GM19193 (cell line): ENCODE results near the gene DUXA.

ENCODE experiments used
- POLR2A ChIP-seq: IDR thresholded peaks from 4 replicates; pipeline ENCODE4 v1.6.1; 2011; ENCODE audit not compliant: insufficient read depth, insufficient read length; ENCODE audit errors: extremely low read depth

Gene DUXA

GRCh38 chr19:57167385-57167784 lies at the start of gene DUXA:
Gene DUXA (minus strand): TSS chr19:57167485. CDS start chr19:57167443, 42 bp downstream.
- no peak for TF ChIP-seq POLR2A

- TF ChIP-seq POLR2A: no peak
These were observed 44.8 kb upstream of the DUXA start for GRCh38 chr19:57212109-57212508.

GRCh38 chr19:57210381-57210780 lies 43.1 kb upstream of the DUXA start:
- no peak for TF ChIP-seq POLR2A

DNA sequence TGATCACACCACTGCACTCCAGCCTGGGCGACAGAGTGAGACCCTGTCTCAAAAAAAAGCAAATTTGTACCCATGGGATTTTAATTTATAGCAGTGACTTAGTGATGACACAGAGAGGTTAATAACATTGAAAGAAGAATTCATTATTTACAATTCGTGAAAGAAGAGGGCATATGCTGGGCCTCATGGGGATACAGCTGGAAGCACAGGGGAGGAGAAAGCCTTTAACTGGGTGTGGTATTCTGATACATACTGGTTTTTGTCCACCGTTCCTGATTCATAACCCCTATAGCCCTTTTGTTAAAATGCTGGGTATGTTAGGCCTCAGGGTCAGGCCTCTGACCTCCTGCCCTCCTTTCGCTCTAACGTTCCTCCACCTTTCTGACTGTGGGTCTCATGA lies 34.9 kb upstream of the DUXA start:
- TF ChIP-seq POLR2A: no peak

- TF ChIP-seq POLR2A: no peak
These were observed 25.7 kb upstream of the DUXA start for GRCh38 chr19:57192993-57193392.

DNA sequence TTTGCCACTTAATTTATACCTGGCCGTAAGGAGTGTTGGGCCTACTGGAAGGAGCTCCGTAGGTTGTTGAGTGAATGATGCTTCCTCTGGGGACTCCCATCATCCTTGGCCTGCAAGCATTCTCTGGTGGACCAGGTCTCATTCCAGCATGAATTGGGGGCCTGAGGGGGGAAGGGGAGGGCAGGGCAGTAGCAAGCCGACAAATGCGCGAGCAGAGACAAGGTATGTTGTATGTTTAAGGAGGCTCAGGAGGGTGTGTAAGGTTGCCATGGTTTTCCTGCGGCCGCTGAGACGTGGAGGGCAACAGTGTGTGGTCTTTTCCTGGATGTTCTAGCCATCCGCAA lies 24.8 kb upstream of the DUXA start:
- no peak for TF ChIP-seq POLR2A

DNA sequence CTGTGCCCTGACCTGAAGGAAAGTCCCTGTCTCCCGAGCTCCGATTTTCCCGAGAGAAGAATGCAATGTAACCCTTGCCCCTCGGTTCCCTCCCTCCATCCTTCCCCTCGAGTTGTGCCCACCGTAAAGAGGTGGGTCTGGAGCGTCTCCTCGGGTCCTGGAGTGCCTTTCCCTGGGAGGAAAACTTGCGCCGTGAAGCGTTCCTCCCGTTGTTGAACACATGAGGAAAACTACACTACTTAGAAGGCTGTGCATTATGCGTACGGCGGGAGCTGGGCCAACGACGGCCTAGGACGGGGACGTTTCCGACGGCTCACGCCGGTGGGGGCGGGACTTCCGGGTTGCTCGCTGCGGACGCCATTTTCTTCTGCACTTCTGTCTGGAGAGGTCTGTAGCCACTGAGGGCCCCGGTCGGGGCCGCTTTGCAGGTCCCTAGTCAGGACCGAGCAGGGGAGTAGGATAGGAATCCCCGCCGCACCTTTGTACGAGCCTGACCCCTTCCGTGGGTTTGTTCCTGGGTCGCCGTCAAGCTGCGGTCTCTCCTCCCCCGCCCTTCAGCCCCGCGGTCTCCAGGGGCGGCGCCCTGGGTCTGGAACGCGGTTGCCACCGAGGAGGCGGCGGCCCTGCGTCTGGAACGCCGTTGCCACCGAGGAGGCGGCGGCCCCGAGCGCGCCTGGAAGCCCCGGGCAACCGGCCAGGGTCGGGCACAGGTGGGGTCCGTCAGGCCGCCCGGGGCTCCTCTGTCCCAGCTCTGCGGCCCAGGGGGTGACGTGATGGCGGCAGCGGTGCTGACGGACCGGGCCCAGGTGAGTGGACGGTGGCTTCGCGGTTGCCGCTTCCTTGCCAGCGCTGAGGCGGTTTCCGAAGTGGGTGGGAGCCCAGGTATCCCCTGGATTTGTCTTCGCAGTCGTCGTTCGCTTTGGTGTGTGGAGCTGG lies 24.1 kb upstream of the DUXA start, which contains the start of gene ZNF264:
TSS of gene ZNF264 (plus strand) at position 360 of the 936 bp plus-strand sequence. CDS start at position 774, 414 bp downstream.
- peak; percentile 84 for TF ChIP-seq POLR2A

- no peak for TF ChIP-seq POLR2A
These were observed 23.0 kb upstream of the DUXA start for GRCh38 chr19:57190301-57190700.

- TF ChIP-seq POLR2A: no peak
These were observed 4.3 kb upstream of the DUXA start for GRCh38 chr19:57171551-57172081.

DNA sequence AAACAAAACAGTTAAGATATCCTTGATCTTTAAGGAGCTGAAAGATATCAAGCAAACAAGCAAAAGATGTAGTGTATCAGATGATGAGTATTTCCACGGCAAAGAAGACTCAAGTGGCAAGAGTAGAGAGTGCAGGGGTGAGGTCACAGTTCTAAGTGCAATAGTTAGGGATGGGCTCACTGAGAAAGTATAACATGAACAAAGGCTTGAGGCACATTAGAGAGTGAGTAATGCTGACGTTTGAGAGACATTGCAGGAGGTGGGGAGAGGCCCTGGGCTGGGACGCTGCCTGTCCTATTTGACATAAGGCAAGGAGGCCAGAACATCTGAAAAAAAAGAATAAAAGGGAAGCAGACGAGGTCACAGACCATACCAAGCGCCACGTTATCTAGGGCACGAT lies 1.4 kb downstream of the DUXA start:
- no peak for TF ChIP-seq POLR2A

- TF ChIP-seq POLR2A: no peak
These were observed 5.2 kb downstream of the DUXA start for GRCh38 chr19:57161985-57162539.

- TF ChIP-seq POLR2A: no peak
These were observed 14.4 kb downstream of the DUXA start for GRCh38 chr19:57152921-57153320.

- TF ChIP-seq POLR2A: no peak
These were observed 25.6 kb downstream of the DUXA start for GRCh38 chr19:57141699-57142098.

DNA sequence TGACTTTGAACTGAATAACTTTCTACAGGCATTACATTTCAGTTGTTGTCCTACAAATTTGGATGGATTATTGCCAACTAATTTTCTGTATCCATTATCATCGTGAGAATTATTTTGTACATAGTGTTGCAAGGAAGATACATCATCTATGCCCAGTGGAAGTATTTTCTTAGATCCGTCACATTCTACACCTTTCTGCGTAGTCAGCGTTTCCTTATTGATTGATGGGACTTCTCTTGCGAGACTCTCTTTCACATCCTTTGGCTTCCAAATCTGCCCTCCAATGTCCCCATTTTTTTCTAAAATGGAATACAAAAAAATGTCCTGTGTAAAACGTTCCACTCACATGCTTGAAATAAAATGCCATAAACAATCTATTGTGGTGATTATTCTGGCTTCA lies 31.5 kb downstream of the DUXA start:
- no peak for TF ChIP-seq POLR2A

DNA sequence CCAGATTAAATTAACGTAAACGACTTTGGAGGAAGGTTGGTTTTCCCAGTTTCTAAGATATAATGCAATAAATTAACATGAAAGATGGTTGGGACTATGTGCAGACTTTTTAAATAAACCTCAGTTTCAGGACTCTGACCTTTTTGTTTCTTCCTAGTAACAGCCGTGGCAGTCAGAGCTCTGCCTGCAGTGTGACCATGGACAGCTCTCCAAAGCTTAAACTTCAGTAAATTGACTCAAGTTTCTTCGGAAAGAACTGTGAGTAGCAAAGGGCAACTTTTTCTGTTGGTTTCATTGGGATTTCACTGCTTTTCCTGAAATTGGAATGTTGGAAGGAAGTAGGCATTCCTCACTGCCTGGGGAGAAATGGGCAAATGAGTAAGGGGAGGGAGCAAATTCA lies 43.4 kb downstream of the DUXA start:
- TF ChIP-seq POLR2A: no peak

GRCh38 chr19:57118848-57119247 lies 48.4 kb downstream of the DUXA start:
- no peak for TF ChIP-seq POLR2A

DNA sequence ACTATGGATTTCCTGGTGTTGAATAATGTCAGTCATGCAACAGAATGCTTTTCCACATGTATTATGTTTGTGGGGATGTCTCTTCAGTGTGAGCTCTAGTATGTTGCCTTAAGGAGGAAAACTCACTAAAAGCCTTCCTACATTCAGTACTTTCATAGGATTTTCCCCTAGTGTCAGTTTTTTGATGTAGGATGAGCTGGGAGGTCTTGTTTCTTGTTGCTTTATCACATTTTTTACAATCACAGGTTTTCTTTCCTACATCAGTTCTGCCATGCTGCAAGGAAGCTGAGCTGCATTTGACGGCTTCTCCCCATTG lies 56.0 kb downstream of the DUXA start:
- no peak for TF ChIP-seq POLR2A
